ENCODE measurements around the gene PLEKHH1.

GRCh38 chr14:67602076-67602475 is 69.0 kb downstream of the PLEKHH1 start:
- TF ChIP-seq CTCF (IDR thresholded peaks at IDR 0.05) (no peak), POLR2A (IDR thresholded peaks at IDR 0.05) (no peak)
